ENCODE data around the gene DENND1A. TPM values are rescaled to one million over a fixed set of nuclear protein-coding genes. Genes with fewer than 3 reads are reported as not detected.

Gene DENND1A
- total RNA-seq, 1 donor from 2014 or later: 19.9 TPM

DNA sequence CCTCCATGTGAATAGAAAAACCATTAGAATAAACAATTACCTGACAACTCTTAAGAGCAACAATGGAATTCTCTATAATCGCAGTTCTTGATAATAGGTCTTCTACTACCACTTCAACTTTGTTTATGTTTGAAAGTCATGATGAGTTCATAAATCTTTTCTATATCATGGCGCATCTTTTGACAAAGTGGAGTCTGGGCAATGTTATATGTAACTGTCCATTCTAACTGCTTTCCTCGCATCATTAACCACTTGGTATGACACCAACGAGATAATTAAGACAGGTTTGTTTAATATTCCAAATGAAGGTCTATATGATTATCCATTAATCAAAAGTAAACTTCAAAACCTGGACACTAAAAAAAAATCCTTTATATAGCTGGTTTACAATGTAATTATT, 272.0 kb downstream of the DENND1A start:
- no peak overlapping the region for H3K4me3 Mint-ChIP-seq
- H3K36me3 Mint-ChIP-seq: peaks cover 22% of the 10 kb centered on the region
- H3K27ac Mint-ChIP-seq: no peak overlapping the region
- peaks cover 8% of the 10 kb centered on the region for H3K9me3 Mint-ChIP-seq
- peaks cover 5% of the 10 kb centered on the region for H3K27me3 Mint-ChIP-seq
- no peak for DNase-seq (ENCODE audit: extremely low spot score, unreplicated experiment)
- TF ChIP-seq, protein P1, sequence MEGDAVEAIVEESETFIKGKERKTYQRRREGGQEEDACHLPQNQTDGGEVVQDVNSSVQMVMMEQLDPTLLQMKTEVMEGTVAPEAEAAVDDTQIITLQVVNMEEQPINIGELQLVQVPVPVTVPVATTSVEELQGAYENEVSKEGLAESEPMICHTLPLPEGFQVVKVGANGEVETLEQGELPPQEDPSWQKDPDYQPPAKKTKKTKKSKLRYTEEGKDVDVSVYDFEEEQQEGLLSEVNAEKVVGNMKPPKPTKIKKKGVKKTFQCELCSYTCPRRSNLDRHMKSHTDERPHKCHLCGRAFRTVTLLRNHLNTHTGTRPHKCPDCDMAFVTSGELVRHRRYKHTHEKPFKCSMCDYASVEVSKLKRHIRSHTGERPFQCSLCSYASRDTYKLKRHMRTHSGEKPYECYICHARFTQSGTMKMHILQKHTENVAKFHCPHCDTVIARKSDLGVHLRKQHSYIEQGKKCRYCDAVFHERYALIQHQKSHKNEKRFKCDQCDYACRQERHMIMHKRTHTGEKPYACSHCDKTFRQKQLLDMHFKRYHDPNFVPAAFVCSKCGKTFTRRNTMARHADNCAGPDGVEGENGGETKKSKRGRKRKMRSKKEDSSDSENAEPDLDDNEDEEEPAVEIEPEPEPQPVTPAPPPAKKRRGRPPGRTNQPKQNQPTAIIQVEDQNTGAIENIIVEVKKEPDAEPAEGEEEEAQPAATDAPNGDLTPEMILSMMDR (conservative IDR thresholded peaks at IDR 0.05): no peak
- H3K4me1 Mint-ChIP-seq (ENCODE audit: unreplicated experiment): no peaks in the 10 kb centered on the region

GRCh38 chr9:123657099-123657498, 272.8 kb downstream of the DENND1A start:
- Mint-ChIP-seq H3K4me1 (ENCODE audit: unreplicated experiment) (no peaks in the 10 kb centered on the region), H3K9me3 (peaks cover 8% of the 10 kb centered on the region), H3K36me3 (peaks cover 15% of the 10 kb centered on the region), H3K4me3 (no peak overlapping the region), H3K27me3 (peaks cover 5% of the 10 kb centered on the region), H3K27ac (no peak overlapping the region)
- DNase-seq (ENCODE audit: extremely low spot score, unreplicated experiment): no peak
- TF ChIP-seq, protein P1 (conservative IDR thresholded peaks at IDR 0.05): no peak

- H3K4me1 Mint-ChIP-seq (ENCODE audit: unreplicated experiment): no peaks in the 10 kb centered on the region
- no peak overlapping the region for H3K4me3 Mint-ChIP-seq
- TF ChIP-seq, protein P1 (conservative IDR thresholded peaks at IDR 0.05): no peak
- H3K27ac Mint-ChIP-seq: no peak overlapping the region
- DNase-seq (ENCODE audit: extremely low spot score, unreplicated experiment): no peak
- peaks cover 10% of the 10 kb centered on the region for H3K36me3 Mint-ChIP-seq
- peaks cover 5% of the 10 kb centered on the region for H3K27me3 Mint-ChIP-seq
- peaks cover 3% of the 10 kb centered on the region for H3K9me3 Mint-ChIP-seq
Measured at GRCh38 chr9:123656565-123656964, 273.4 kb downstream of the DENND1A start.

DNA sequence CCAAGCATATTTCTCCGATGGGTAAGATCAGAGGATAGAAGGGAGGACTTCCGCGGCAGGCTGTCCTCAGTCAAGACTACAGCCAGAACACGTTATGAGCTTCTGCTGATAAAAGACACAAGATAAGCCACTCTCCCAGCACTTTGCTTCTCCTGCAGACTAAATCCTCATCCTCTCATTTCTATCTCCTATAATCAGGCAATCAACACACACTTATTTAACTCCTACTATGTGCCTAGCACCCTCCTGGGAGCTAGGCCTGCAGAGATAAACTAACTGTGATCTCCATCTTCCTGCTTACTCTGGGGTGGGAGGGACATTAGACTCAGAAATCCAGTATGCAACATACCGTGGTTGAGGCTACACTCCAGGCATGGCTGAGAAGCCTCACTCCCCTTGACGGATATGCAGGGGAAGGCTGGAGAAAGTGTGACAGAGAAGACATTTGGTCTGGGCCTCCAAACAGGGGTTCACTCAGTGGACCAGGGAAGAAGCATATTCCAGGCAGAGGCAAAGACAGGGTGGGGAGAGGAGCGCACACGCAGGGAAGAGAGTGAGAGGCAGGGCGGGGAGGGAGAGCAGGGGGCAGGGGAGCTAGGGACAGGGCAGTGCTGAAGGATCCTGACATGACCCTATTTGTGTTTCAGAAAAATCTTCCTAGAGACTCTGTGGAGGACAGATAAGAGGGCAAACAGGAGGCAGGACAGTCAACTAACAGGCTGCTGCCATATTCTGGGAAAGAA, 274.1 kb downstream of the DENND1A start:
- peaks cover 5% of the 10 kb centered on the region for H3K27me3 Mint-ChIP-seq
- no peak for DNase-seq (ENCODE audit: extremely low spot score, unreplicated experiment)
- no peaks in the 10 kb centered on the region for H3K9me3 Mint-ChIP-seq
- H3K4me3 Mint-ChIP-seq: no peak overlapping the region
- no peaks in the 10 kb centered on the region for H3K4me1 Mint-ChIP-seq (ENCODE audit: unreplicated experiment)
- peaks cover 10% of the 10 kb centered on the region for H3K36me3 Mint-ChIP-seq
- TF ChIP-seq, protein P1 (conservative IDR thresholded peaks at IDR 0.05): no peak
- H3K27ac Mint-ChIP-seq: no peak overlapping the region

DNA sequence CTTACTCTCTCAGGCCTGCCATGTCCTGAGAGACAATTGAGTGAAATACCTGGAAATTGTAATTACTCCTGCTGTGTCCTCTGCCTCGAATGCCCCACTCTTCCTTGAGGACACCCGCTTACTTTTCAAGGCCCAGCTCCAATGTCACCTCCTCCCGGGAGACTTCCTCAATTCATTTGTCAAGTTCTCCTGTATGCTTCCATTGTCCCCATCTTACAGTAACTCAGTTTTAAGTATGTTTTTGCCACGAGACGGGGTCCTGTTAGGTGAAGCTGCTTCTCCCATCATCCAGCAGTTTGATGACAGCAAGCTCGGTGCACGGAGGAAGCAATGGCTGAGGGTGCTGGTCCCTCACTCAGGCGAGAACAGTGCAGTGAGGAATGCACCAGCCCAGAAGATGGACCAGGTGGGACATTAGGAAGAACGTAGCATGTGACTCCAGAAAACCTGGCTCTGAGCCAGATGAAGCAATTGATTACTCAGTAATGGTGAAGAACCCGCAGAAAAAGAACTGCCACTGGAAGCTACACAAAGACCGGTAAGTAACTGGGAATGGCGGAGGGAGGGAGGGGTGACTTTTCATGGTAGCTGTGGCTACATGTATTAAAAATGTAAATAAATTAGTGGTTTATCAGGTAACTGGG, 274.8 kb downstream of the DENND1A start:
- no peak for DNase-seq (ENCODE audit: extremely low spot score, unreplicated experiment)
- peaks cover 4% of the 10 kb centered on the region for H3K27me3 Mint-ChIP-seq
- TF ChIP-seq, protein P1 (conservative IDR thresholded peaks at IDR 0.05): no peak
- no peaks in the 10 kb centered on the region for H3K9me3 Mint-ChIP-seq
- H3K4me3 Mint-ChIP-seq: no peak overlapping the region
- H3K4me1 Mint-ChIP-seq (ENCODE audit: unreplicated experiment): no peaks in the 10 kb centered on the region
- no peak overlapping the region for H3K27ac Mint-ChIP-seq
- peaks cover 10% of the 10 kb centered on the region for H3K36me3 Mint-ChIP-seq
